Activated T-cell treated with anti-CD3 and anti-CD28 coated beads, Interleukin-2, amount 50 U/mL, for 1 hour (primary cell): ENCODE measurements around the gene GNRH2.
"Not testable (repeated sequence)": the region's sequence is repeated elsewhere in the genome, so short reads cannot be mapped to it uniquely, and the experiment has no call there.

Source experiments
- DNase-seq: peaks from one replicate; pipeline ENCODE4 v3.0.0-alpha.2; 2020

Gene GNRH2

DNA sequence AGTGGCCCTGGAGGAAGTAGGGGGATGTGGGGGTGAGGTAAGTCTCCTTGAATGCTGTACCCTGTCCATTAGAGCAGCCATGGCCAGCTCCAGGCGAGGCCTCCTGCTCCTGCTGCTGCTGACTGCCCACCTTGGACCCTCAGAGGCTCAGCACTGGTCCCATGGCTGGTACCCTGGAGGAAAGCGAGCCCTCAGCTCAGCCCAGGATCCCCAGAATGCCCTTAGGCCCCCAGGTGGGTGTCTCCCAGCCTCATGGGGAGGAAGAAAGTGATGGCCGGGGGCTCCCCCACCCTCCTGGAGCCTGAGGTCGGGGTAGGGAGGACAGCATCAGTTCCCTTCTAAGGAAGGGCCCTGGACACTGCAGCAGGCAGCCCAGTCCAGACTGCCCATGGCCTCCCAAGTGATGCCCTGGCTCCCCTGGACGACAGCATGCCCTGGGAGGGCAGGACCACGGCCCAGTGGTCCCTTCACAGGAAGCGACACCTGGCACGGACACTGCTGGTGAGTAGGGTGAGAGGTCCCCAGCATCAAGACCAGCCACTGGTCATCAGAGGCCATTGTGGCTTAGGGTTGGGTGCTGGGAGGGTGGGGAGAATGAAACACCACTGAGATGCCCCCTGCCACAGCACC is 1.0 kb downstream of the GNRH2 start:
- no peak for DNase-seq

DNA sequence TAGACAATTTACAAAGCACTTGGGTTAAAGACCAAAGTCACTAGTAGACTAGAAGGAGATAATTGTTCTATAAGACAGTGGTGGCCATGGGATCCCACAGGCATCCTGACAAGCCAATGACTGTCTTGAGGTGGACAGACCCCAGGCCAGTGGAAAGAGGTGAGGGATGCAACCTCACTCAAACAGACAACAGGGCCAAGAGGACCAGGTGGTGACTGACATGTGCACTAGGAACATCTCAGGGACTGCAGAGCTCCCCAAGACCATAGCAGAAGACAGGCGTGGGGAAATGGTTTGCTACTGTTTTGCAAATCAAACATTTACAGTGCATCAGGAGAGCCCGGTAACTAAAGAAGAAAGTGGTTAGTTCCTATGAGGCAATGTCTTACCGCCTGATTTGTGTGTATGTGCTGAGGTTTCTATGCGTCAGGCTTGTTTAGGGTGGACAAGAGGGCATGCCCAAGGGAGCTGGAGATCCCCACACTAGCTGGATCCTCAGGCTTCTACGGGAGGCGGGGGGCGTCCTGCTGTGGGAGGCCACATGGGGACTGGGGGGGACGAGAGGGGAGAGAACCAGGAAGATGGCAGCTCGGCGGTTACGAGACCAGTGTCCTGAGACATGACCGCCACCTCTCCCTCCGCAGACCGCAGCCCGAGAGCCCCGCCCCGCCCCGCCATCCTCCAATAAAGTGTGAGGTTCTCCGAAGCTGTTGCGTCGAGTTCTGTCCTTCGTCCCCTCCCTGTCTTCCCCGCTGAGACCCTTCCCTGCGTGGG is 1.8 kb downstream of the GNRH2 start:
- no peak for DNase-seq

DNA sequence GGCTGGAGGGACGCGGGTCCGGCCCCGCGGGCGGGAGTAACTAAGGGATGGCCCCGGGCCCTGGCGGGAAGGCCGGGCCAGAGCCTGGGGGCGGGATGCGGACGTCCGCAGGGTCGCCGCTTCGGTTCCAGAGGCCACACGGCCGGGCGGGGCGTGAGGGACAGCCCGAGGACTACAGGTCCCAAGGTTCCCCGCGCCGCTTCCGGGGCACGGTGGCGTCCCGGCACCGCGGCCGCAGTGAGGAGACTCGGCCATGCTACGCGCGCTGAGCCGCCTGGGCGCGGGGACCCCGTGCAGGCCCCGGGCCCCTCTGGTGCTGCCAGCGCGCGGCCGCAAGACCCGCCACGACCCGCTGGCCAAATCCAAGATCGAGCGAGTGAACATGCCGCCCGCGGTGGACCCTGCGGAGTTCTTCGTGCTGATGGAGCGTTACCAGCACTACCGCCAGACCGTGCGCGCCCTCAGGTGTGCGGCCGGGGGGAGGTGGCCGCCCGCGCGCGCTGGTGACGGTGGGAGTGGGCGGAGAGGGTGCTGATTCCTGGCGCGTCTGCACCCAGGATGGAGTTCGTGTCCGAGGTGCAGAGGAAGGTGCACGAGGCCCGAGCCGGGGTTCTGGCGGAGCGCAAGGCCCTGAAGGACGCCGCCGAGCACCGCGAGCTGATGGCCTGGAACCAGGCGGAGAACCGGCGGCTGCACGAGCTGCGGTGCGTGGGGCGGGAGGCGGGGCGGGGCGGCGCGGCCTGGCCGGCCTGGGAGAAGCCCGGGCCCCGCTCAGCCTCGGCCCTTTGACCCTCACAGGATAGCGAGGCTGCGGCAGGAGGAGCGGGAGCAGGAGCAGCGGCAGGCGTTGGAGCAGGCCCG is 2.6 kb downstream of the GNRH2 start, which contains the start of gene MRPS26:
MRPS26 (plus strand) TSS at position 237 of the 861 bp plus-strand sequence; CDS start at position 254, 17 bp downstream.
- peak; percentile 81 for DNase-seq

DNA sequence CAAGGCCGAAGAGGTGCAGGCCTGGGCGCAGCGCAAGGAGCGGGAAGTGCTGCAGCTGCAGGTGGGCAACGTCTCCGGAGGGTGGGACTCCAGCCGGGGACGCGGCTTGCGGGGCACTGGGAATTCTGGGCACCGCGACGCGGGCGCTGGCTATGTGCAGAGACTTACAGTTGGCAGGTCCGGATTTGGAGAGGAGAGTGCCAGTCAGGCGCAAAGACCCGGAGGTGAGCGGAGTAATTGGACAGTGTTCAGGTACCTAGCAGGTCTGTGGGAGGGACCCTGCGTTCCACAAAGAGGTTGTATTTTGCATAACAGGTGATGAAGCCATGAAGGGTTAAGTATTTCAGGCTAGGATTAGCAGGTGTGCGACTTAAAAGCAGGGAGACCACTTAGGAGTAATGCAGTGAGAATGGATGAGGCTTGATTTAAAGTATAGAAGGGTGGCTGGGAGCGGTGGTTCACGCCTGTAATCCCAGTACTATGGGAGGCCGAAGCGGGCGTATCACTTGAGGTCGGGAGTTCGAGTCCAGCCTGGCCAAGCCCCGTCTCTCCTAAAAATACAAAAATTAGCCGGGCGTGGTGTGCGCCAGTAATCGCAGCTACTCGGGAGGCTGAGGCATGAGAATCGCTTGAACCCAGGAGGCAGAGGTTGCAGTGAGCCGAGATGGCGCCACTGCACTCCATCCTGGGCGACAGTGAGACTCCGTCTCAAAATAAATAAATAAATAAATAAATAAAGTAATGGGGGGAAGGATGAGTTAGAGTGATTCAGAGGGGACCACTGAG is 3.4 kb downstream of the GNRH2 start:
- DNase-seq, result no peak

DNA sequence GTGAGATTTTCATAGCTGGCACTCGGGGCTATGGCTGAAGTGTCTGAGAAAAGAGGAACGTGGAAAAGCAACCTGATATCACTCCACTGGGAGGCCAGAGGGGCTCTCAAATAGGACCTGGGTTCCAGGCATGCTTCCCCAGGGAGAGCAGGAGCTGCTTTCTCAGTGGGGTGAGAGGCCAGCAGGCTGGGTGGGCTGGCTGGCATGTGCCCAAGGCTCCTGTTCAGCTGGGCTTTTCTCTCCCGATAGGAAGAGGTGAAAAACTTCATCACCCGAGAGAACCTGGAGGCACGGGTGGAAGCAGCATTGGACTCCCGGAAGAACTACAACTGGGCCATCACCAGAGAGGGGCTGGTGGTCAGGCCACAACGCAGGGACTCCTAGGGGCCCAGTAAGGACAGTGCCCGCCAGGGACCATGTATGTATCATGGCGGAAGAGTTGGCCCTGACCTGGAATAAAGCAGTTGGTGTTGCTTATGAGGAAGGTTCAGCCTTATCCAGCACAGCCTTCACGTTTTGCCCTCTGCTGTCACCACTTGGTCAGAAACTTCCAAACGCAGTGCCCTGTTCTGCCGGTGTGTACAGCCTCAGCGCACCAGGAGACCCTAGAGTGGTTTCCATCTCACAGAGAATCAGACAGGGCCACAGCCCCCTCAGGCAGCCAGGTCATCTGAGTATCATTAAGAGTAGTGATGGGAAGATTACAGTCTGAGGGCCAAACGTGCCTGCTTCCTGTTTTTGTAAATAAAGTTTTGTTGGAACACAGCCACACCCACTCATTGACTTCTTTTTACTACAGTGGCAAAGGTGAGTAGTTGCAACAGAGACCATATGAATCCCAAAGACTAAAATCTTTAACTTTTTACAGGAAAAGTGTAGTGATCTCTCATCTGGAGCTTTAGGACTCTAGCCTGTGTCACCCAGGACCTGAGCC is 4.3 kb downstream of the GNRH2 start:
- DNase-seq, result no peak

DNA sequence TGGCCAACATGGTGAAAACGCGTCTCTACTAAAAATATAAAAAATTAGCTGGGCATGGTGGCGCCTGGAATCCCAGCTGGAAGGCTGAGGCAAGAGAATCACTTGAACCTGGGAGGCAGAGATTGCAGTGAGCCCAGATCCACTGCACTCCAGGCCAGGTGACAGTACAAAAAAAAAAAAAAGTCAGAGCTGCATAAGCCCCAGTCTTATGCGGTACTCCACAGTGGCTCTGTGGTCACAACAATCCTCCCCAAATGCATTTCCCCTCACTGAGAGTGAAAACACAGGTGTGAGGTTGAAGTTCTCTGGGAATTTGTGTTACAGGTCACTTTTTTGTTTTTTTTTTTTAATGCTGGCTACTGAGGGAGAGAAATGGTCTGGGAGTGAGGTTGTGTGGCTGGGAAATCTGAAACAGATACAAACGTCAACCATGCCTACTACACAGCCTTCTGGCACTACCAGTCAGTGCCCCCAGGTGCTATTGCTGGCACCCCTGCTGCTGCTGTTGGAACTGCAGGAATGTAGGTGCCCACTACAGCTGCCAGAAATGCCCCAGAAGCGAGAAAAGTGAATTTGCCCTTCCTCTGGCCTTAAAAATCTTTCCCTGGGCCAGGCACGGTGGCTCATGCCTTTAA is 8.1 kb downstream of the GNRH2 start:
- DNase-seq, result no peak

DNA sequence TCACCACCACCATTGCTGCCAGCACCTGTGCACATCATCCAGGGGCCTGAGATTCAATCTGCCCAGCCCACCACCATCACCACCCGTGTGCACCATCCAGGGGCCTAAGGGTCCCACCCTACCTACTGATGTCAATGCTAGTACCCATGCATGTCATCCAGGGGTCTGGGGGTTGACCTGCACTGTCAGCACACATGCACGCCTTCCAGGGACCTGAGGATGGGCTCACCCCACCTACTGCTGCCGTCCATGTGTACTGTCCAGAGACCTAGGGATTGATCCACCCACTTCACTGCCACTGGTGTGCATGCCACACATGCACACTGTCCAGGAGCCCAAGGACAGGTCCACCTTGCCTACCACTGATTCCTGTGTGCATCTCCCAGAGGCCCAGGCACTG is 16.1 kb downstream of the GNRH2 start:
- DNase-seq, result no peak

DNA sequence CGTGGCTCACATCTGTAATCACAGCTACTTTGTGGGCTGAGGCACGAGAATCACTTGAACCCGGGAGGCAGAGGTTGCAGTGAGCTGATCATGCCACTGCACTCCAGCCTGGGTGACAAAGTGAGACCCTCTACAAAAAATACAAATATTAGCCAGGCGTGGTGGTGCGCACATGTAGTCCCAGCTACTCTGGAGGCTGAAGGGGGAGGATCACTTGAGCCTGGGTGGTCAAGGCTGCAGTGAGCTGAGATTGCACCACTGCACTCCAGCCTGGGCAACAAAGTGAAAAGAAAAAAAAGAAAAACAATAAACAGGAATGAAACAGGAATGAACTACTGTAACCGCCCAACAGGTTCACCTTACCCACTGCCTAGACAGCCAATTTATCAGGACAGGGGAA is 20.7 kb downstream of the GNRH2 start:
- DNase-seq, result not testable (repeated sequence)

DNA sequence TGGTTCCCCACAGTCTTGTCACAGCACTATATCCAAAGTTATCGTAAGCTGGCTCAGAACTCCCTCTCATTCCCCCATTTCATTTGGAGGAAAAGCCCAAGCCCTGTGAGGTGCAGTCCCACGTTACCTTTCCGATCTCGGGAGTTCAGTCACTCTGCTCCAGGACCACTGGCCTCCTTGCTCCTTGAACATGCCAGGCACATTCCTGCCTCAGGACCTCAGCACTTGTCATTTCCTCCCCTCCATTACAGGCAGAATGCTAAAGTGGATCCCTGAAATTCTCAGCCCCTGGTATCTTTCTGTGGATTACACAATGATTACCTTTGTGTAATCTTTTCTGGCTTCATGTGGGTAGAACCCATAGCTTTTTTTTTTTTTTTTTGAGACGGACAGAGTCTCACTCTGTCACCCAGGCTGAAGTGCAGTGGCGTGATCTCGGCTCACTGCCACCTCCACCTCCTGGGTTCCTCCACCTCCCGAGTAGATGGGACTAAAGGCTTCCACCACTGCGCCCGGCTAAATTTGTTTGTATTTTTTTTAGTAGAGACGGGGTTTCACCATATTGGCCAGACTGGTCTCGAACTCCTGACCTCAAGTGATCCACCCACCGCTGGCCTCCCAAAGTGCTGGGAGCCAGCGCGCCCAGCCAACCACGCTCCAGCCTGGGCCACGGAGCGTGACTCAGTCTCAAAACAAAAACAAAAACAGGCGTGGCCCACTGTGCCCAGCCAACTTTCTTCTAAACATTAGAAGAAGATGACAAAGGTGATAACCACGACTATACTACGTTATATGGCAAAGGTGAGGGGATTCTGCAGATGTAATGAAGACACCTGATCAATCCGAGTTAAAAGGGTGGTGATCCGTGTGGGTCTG is 24.0 kb downstream of the GNRH2 start:
- no peak for DNase-seq

DNA sequence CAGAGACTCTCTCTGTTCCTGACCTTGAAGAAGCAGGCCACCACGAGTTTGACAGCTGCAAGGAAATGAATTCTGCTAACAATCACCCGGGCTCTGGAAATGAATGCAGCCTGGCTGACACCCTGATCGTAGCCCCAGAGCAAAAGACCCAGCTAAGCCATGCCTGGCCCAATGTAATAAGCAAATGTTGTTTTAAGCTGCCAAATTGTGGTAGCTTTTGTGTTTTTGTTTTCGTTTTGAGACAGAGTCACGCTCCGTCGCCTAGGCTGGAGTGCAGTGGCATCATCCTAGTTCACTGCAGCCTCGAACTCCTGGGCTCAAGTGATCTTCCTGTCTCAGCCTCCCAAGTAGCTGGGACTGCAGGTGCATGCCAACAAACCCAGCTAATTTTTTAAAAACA is 24.7 kb downstream of the GNRH2 start:
- DNase-seq, result no peak

DNA sequence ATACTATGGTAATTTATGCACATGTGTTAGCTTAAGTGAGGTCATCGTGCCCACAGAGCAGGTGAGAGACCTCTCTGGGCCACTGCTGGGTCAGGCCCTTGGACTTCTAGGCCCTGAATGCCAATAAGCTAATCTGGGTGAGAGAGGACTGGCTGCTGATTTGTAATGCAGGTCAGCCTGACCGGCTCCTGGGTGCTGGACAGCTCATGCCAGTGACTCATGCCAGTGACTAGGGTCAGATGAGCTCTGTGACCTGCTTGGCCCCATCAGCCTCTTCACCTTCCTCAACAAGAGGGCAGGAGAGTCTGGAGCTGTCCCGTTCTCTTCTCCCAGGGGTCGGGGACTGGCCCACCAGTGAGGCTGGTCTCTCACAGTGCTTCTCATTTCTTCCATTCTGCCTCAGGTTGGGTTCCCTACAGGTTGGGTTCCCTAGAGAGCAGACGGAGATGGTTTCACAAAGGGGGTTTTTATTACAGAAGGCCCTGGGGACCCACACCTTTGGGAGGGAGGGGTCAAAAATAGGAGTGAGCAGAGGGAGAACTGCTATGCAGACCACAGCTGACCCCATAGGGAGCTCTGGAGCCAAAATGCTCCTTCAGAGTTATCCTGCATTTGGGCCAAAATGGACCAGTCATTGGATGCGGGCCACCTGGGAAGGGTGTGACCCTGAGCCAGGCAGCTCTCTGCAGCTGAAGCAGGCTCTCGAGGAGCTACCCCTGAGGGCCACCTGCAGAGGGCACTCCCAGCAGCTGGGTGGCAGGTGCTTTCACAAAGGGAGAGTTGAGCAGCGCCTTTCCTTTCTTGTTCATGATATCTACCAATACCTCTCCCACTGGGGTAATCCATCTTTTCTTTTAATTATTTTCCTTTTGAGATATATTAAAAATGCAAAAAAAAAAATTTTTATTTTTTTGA is 25.8 kb downstream of the GNRH2 start:
- peak; percentile 63 for DNase-seq

DNA sequence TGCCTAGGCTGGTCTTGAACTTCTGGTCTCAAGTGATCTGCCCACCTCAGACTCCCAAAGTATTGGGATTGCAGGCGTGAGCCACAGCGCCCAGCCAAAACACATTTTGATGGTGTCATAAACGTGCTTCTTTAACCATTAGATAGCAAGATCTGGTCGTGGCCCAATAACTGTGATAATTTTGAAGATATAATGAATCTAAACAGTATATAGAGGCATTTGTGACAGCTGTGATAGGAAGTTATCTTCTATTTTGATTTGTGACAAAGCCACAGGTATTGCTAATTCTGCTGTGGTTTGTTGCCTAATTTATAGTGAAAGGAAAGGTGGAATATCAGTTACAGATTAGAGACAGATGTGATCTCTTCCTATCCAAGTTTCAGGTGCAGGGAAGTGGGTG is 27.3 kb downstream of the GNRH2 start:
- no peak for DNase-seq

DNA sequence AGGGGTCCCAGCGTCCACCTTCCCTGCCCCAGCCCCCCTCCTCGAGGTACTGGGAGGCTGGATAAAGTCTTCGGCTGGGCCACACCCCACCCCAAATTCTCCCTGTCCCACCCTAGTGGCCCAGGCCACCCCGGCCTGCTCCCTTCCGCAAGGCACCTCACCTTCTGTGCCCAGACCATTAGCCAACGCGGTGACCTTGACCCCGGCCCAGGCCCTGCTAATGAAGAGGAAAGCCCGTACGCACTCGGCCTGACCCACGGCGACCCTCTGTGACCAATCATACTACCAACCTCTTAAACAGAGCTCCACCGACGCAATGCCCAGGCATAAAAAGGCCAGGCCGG is 27.8 kb downstream of the GNRH2 start:
- DNase-seq, result no peak

DNA sequence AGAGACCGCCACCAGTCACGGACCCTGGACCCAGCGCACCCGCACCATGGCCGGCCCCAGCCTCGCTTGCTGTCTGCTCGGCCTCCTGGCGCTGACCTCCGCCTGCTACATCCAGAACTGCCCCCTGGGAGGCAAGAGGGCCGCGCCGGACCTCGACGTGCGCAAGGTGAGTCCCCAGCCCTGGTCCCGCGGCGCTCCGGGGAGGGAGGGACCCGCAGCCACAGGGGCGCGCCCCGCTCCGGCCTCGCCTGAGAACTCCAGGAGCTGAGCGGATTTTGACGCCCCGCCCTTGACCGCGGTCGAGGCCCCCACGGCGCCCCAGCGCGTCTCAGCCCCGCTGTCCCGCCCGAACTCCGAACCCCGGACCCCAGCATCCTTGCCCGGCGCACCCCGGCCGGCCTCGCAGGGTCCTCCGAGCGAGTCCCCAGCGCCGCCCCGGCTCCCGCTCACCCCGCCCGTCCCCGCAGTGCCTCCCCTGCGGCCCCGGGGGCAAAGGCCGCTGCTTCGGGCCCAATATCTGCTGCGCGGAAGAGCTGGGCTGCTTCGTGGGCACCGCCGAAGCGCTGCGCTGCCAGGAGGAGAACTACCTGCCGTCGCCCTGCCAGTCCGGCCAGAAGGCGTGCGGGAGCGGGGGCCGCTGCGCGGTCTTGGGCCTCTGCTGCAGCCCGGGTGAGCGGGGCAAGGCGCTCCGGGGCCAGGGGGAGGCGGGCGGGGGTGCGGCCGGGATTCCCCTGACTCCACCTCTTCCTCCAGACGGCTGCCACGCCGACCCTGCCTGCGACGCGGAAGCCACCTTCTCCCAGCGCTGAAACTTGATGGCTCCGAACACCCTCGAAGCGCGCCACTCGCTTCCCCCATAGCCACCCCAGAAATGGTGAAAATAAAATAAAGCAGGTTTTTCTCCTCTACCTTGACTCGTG is 28.4 kb downstream of the GNRH2 start, which contains the start of gene OXT:
OXT (plus strand) TSS at position 11 of the 920 bp plus-strand sequence; CDS start at position 47, 36 bp downstream.
- peak; percentile 79 for DNase-seq

DNA sequence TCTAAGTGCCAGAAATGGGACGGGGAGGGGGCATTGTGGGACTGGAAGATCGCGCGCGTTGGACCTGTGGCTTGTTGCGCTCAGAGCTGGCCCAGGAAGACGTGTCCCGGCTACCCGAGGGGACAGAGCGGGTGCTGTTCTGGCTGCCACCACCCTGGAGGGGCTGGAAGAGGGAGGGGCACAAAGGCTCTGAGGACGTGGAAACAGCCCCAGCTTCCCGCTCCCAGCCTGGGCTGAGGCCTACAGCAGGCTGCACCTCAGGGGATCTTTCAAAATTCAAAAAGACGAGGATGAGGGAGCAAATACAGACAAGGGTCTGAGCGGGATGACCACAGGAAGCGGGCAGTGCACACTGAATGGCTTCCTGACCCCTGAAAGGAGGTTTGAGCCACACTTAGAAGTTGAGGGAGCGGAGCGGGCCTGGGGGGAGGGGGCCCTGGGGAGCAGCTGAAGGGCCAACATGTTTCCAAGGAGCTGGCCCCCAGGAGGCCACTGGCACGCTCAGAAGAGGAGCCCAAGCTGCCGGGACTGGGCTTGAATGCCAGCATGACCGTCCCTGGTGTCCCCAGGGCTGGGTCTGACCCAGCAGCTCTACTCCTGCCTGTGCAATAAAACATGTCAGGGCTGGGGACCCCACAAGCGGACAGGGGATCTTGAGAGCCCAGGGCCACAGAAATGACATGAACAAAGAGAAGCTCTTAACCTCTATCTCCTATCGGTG is 29.3 kb downstream of the GNRH2 start:
- DNase-seq, result no peak

DNA sequence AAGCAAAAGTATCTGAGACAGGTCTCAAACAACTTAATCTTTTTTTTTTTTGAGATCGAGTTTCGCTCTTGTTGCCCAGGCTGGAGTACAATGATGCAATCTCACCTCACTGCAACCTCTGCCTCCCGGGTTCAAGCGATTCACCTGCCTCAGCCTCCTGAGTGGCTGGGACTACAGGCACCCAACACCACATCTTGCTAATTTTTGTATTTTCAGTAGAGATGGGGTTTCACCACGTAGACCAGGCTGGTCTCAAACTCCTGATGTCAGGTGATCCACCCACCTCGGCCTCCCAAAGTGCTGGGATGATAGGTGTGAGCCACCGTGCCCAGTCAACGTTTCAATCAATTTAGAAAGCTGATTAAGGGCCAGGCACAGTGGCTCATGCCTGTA is 29.8 kb downstream of the GNRH2 start:
- DNase-seq, result not testable (repeated sequence)

DNA sequence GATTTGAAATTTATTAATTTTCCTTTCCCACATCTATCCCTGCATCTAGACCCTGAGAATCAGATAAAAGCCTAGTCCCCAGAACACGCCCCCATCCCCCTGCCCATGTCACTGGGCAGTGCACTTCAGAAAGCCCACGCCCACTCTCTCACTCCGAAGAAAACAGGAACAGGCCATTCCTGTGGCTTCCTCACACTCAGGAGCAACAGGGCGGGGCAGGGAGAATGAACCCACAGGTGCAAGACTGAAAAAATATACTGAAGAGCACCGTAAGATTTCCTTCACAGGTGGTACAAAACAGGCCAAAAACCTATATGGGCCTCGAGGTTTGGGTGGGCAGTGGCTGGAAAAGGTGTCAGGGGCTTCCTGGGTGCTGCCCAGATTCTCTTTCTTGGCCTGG is 31.4 kb downstream of the GNRH2 start:
- no peak for DNase-seq
